Measurements from ENCODE around the gene AMPH. TPM values are rescaled to one million over a fixed set of nuclear protein-coding genes. Genes with fewer than 3 reads are reported as not detected.
A peak's percentile ranks its signal among the peaks of the same experiment; 100 is the strongest.

Gene AMPH
- total RNA-seq, 2 donors from 2014 or later = not detected

- no peaks in the 10 kb centered on the region for H3K4me1 Mint-ChIP-seq
- peaks cover 16% of the 10 kb centered on the region for H3K27me3 Mint-ChIP-seq
Observed at GRCh38 chr7:38506004-38506403, 125.2 kb downstream of the AMPH start.

DNA sequence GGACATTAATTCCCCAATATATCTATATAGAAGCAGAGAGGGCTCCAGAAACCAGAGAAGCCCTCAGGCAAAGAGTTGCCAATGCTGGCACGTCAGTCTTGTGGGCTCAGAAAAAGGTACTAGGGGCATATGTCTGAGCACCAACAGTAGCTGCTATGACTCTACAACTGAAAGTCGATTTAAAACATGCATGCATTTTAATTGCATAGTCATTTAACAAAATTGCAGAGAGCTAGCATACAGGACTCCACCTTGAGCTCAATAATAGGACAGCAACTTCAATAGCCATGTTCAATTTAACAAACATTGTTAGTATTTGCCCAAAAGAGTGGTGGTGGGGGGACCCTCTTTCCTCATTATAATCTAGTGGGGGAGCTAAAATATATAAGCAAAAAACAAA is 126.5 kb downstream of the AMPH start:
- no peak for ATAC-seq
- H3K4me3 Mint-ChIP-seq = no peak overlapping the region
- no peaks in the 10 kb centered on the region for H3K9me3 ChIP-seq (ENCODE audit: control insufficient read depth, low read length, poor library complexity, severe bottlenecking)
- peaks cover 2% of the 10 kb centered on the region for H3K36me3 Mint-ChIP-seq (ENCODE audit: low read depth)
- DNase-seq = no peak
- H3K27ac Mint-ChIP-seq = no peak overlapping the region
- H3K4me1 Mint-ChIP-seq = no peaks in the 10 kb centered on the region
- peaks cover 23% of the 10 kb centered on the region for H3K27me3 Mint-ChIP-seq

More at GRCh38 chr7:38506004-38506403, 125.2 kb downstream of the AMPH start:
- H3K4me3 Mint-ChIP-seq = no peak overlapping the region
- ATAC-seq (no peak), DNase-seq (no peak)
- peaks cover 2% of the 10 kb centered on the region for H3K36me3 Mint-ChIP-seq (ENCODE audit: low read depth)
- H3K27ac Mint-ChIP-seq = no peak overlapping the region
- no peaks in the 10 kb centered on the region for H3K9me3 ChIP-seq (ENCODE audit: control insufficient read depth, low read length, poor library complexity, severe bottlenecking)

DNA sequence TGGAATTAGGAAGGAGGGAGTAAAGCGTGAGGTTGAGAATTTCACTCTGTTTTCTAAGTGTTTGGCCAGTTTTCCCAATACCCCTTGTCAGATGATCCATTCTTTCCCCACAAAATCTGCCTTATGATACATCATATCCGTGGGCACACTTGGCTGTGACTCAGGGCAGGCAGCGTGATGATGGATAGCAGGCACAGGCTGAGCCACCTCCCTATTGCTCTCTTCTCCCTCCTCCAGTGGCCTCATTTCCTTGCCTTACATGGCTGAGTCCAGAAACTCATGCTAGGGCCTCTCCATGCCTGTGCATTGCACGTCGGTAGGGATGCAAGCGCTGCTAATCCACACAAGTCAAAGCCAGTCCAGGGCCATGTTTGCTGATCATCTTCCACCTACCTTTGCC is 128.3 kb downstream of the AMPH start:
- no peak for ATAC-seq
- no peak overlapping the region for H3K27ac Mint-ChIP-seq
- no peaks in the 10 kb centered on the region for H3K9me3 ChIP-seq (ENCODE audit: control insufficient read depth, low read length, poor library complexity, severe bottlenecking)
- no peaks in the 10 kb centered on the region for H3K4me1 Mint-ChIP-seq
- DNase-seq = no peak
- peaks cover 2% of the 10 kb centered on the region for H3K36me3 Mint-ChIP-seq (ENCODE audit: low read depth)
- peaks cover 38% of the 10 kb centered on the region for H3K27me3 Mint-ChIP-seq
- H3K4me3 Mint-ChIP-seq = no peak overlapping the region

GRCh38 chr7:38502289-38502688 is 128.9 kb downstream of the AMPH start:
- no peak for DNase-seq
- H3K36me3 Mint-ChIP-seq (ENCODE audit: low read depth) = peaks cover 2% of the 10 kb centered on the region
- peaks cover 43% of the 10 kb centered on the region for H3K27me3 Mint-ChIP-seq
- ATAC-seq = no peak
- H3K4me3 Mint-ChIP-seq = no peak overlapping the region
- no peaks in the 10 kb centered on the region for H3K4me1 Mint-ChIP-seq
- no peak overlapping the region for H3K27ac Mint-ChIP-seq
- no peaks in the 10 kb centered on the region for H3K9me3 ChIP-seq (ENCODE audit: control insufficient read depth, low read length, poor library complexity, severe bottlenecking)

DNA sequence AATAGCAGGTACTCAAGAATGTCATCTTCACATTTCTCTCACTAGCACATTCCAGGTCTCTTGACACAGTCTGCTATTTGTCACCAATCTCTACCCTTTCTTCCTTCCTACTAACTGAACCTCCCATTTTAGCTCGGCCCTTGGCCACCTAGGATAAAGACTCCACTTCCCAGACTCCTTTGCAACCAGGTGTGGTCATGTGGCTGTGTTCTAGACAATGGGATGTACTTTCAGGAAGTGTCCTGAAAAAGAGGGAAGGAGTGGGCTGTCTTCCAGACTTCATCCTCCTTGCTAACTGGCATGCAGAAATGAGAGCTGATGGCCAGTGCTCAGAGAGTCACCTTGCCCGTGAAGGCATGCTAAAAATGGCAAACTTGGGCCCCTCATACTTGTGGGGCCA is 139.2 kb downstream of the AMPH start:
- Mint-ChIP-seq H3K27ac (no peak overlapping the region), H3K27me3 (peaks cover 28% of the 10 kb centered on the region), H3K4me3 (no peak overlapping the region), H3K36me3 (ENCODE audit: low read depth) (no peaks in the 10 kb centered on the region), H3K4me1 (no peaks in the 10 kb centered on the region)
- H3K9me3 ChIP-seq (ENCODE audit: control insufficient read depth, low read length, poor library complexity, severe bottlenecking) = no peaks in the 10 kb centered on the region
- ATAC-seq = no peak
- DNase-seq = no peak

GRCh38 chr7:38482521-38482920 is 148.7 kb downstream of the AMPH start:
- Mint-ChIP-seq H3K4me3 (no peak overlapping the region), H3K4me1 (no peaks in the 10 kb centered on the region), H3K27me3 (peaks cover 12% of the 10 kb centered on the region), H3K36me3 (ENCODE audit: low read depth) (peaks cover 4% of the 10 kb centered on the region), H3K27ac (no peak overlapping the region)
- ATAC-seq (no peak), DNase-seq (no peak)
- H3K9me3 ChIP-seq (ENCODE audit: control insufficient read depth, low read length, poor library complexity, severe bottlenecking) = no peaks in the 10 kb centered on the region

- peaks cover 4% of the 10 kb centered on the region for H3K36me3 Mint-ChIP-seq (ENCODE audit: low read depth)
- H3K27me3 Mint-ChIP-seq = peaks cover 12% of the 10 kb centered on the region
- no peaks in the 10 kb centered on the region for H3K9me3 ChIP-seq (ENCODE audit: control insufficient read depth, low read length, poor library complexity, severe bottlenecking)
- no peak overlapping the region for H3K27ac Mint-ChIP-seq
- DNase-seq (no peak), ATAC-seq (no peak)
- H3K4me3 Mint-ChIP-seq = no peak overlapping the region
- no peaks in the 10 kb centered on the region for H3K4me1 Mint-ChIP-seq
Observed at GRCh38 chr7:38481401-38481800, 149.8 kb downstream of the AMPH start.

GRCh38 chr7:38478404-38478803 is 152.8 kb downstream of the AMPH start:
- H3K27ac Mint-ChIP-seq = no peak overlapping the region
- H3K36me3 Mint-ChIP-seq (ENCODE audit: low read depth) = peaks cover 6% of the 10 kb centered on the region
- no peak for DNase-seq
- H3K4me1 Mint-ChIP-seq = no peaks in the 10 kb centered on the region
- peaks cover 12% of the 10 kb centered on the region for H3K27me3 Mint-ChIP-seq
- H3K4me3 Mint-ChIP-seq = no peak overlapping the region
- no peak for ATAC-seq
- no peaks in the 10 kb centered on the region for H3K9me3 ChIP-seq (ENCODE audit: control insufficient read depth, low read length, poor library complexity, severe bottlenecking)

GRCh38 chr7:38477333-38477732 is 153.8 kb downstream of the AMPH start:
- no peaks in the 10 kb centered on the region for H3K4me1 Mint-ChIP-seq
- no peak overlapping the region for H3K27ac Mint-ChIP-seq
- ATAC-seq = no peak
- no peak overlapping the region for H3K4me3 Mint-ChIP-seq
- H3K9me3 ChIP-seq (ENCODE audit: control insufficient read depth, low read length, poor library complexity, severe bottlenecking) = no peaks in the 10 kb centered on the region
- H3K27me3 Mint-ChIP-seq = peaks cover 6% of the 10 kb centered on the region
- H3K36me3 Mint-ChIP-seq (ENCODE audit: low read depth) = peaks cover 2% of the 10 kb centered on the region
- DNase-seq = no peak

- DNase-seq (no peak), ATAC-seq (no peak)
- Mint-ChIP-seq H3K27ac (no peak overlapping the region), H3K36me3 (ENCODE audit: low read depth) (peaks cover 2% of the 10 kb centered on the region), H3K4me3 (no peak overlapping the region), H3K4me1 (no peaks in the 10 kb centered on the region), H3K27me3 (peaks cover under 1% of the 10 kb centered on the region)
- no peaks in the 10 kb centered on the region for H3K9me3 ChIP-seq (ENCODE audit: control insufficient read depth, low read length, poor library complexity, severe bottlenecking)
Observed at GRCh38 chr7:38476764-38477163, 154.4 kb downstream of the AMPH start.

DNA sequence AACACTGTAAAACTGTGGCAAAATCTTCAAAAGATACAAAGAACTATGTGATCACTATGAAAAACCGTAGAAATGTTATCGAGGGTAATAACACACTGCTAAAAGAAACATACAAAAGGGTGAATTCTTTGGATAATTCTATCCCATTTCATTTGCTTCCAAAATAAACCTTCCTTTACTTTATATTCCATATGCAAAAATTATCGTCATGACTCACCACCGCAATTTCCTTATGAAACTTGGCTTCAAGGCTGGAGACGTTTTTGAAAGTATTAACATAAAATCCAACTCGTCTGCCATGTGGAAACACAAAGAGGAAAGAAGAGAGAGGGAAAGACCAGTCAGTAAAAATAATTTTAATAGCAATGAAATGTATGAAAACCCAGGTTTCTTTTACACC is 165.2 kb downstream of the AMPH start:
- Mint-ChIP-seq H3K4me1 (peaks cover 9% of the 10 kb centered on the region), H3K36me3 (ENCODE audit: low read depth) (peaks cover 2% of the 10 kb centered on the region), H3K27me3 (no peaks in the 10 kb centered on the region), H3K4me3 (no peak overlapping the region), H3K27ac (no peak overlapping the region)
- no peaks in the 10 kb centered on the region for H3K9me3 ChIP-seq (ENCODE audit: control insufficient read depth, low read length, poor library complexity, severe bottlenecking)
- DNase-seq = no peak
- ATAC-seq = no peak

- H3K36me3 Mint-ChIP-seq (ENCODE audit: low read depth) = peaks cover 2% of the 10 kb centered on the region
Observed at GRCh38 chr7:38463277-38464225, 167.6 kb downstream of the AMPH start.

DNA sequence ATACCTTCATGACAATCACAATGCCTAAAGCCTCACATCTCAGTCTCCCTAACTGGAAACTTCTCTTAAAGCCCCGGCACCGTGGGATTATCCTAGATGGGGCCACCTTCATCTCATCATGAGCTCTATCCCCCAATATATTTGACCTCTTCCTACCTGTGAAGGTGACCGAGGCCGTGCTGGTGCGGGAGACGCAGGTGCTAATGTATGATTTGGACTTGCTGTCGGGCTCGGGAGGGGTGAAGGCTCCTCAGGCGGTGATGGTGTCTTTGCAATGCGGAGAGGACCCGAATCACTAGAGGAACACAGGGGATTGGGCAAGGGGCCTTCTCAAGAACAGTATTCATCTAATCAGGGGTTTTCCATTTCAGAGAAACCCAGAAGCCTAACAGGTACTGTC is 168.4 kb downstream of the AMPH start:
- DNase-seq (no peak), ATAC-seq (no peak)
- no peak overlapping the region for H3K4me3 Mint-ChIP-seq
- H3K36me3 Mint-ChIP-seq (ENCODE audit: low read depth) = peaks cover 2% of the 10 kb centered on the region
- no peaks in the 10 kb centered on the region for H3K27me3 Mint-ChIP-seq
- no peak overlapping the region for H3K27ac Mint-ChIP-seq
- H3K9me3 ChIP-seq (ENCODE audit: control insufficient read depth, low read length, poor library complexity, severe bottlenecking) = no peaks in the 10 kb centered on the region
- peaks cover 9% of the 10 kb centered on the region for H3K4me1 Mint-ChIP-seq

More at GRCh38 chr7:38463277-38464225, 167.6 kb downstream of the AMPH start:
- DNase-seq (peak in 2 of 3 donors; percentile 18 to 45), ATAC-seq (peak; percentile 63)
- peak overlapping the region; percentile 28 for H3K4me3 Mint-ChIP-seq
- no peaks in the 10 kb centered on the region for H3K9me3 ChIP-seq (ENCODE audit: control insufficient read depth, low read length, poor library complexity, severe bottlenecking)
- peaks cover 9% of the 10 kb centered on the region for H3K4me1 Mint-ChIP-seq
- no peak overlapping the region for H3K27ac Mint-ChIP-seq
- no peaks in the 10 kb centered on the region for H3K27me3 Mint-ChIP-seq

GRCh38 chr7:38461887-38462286 is 169.3 kb downstream of the AMPH start:
- peaks cover 9% of the 10 kb centered on the region for H3K4me1 Mint-ChIP-seq
- H3K4me3 Mint-ChIP-seq = no peak overlapping the region
- ATAC-seq (no peak), DNase-seq (no peak)
- H3K27me3 Mint-ChIP-seq = no peaks in the 10 kb centered on the region
- H3K36me3 Mint-ChIP-seq (ENCODE audit: low read depth) = peaks cover 2% of the 10 kb centered on the region
- no peaks in the 10 kb centered on the region for H3K9me3 ChIP-seq (ENCODE audit: control insufficient read depth, low read length, poor library complexity, severe bottlenecking)
- H3K27ac Mint-ChIP-seq = no peak overlapping the region

All from T-helper 17 cell (primary cell).